ENCODE measurements around the gene NFATC4. TPM values are rescaled to one million over a fixed set of nuclear protein-coding genes. Genes with fewer than 3 reads are reported as not detected.

The NFATC4 gene
- total RNA-seq, 4 donors from 2014 or later, result 10.8 to 25.3 (median 12.2) TPM

- WGBS, result 69% methylated on average over 7 of the region's 7 CpGs
- Histone ChIP-seq H3K36me3 (no peaks in the 10 kb centered on the region), H3K27me3 (no peaks in the 10 kb centered on the region), H3K27ac (no peak overlapping the region), H3K4me3 (no peak overlapping the region), H3K9me3 (no peaks in the 10 kb centered on the region), H3K4me1 (peaks cover 44% of the 10 kb centered on the region)
- TF ChIP-seq POLR2A (IDR thresholded peaks at IDR 0.05) (no peak), CTCF (IDR thresholded peaks at IDR 0.05) (no peak), POLR2AphosphoS5 (IDR thresholded peaks at IDR 0.05) (no peak), EP300 (IDR thresholded peaks at IDR 0.05) (no peak)
- no peak for DNase-seq (ENCODE audit: low spot score in 2 of 2)
These were observed 11.3 kb downstream of the NFATC4 start for GRCh38 chr14:24378981-24379906.

- WGBS, result 83% methylated on average over 15 of the region's 15 CpGs
- Histone ChIP-seq H3K27ac (no peak overlapping the region), H3K9me3 (no peaks in the 10 kb centered on the region), H3K4me1 (peaks cover 44% of the 10 kb centered on the region), H3K27me3 (no peaks in the 10 kb centered on the region), H3K36me3 (no peaks in the 10 kb centered on the region), H3K4me3 (no peak overlapping the region)
- DNase-seq (ENCODE audit: low spot score in 2 of 2), result no peak
- TF ChIP-seq EP300 (IDR thresholded peaks at IDR 0.05) (no peak), POLR2AphosphoS5 (IDR thresholded peaks at IDR 0.05) (no peak), CTCF (IDR thresholded peaks at IDR 0.05) (no peak), POLR2A (IDR thresholded peaks at IDR 0.05) (no peak)
These were observed 12.1 kb downstream of the NFATC4 start for GRCh38 chr14:24379907-24380730.

- H3K27ac ChIP-seq, result peak overlapping the region; percentile 24
- TF ChIP-seq POLR2A (IDR thresholded peaks at IDR 0.05) (no peak), POLR2AphosphoS5 (IDR thresholded peaks at IDR 0.05) (no peak), CTCF (IDR thresholded peaks at IDR 0.05) (no peak), EP300 (IDR thresholded peaks at IDR 0.05) (no peak)
- WGBS, result 57% methylated on average over 8 of the region's 8 CpGs
- no peak overlapping the region for H3K4me3 ChIP-seq
- H3K9me3 ChIP-seq, result no peaks in the 10 kb centered on the region
- no peak for DNase-seq (ENCODE audit: low spot score in 2 of 2)
- peaks cover 44% of the 10 kb centered on the region for H3K4me1 ChIP-seq
- no peaks in the 10 kb centered on the region for H3K27me3 ChIP-seq
- no peaks in the 10 kb centered on the region for H3K36me3 ChIP-seq
These were observed 13.5 kb downstream of the NFATC4 start for GRCh38 chr14:24381363-24382063.

- no peak for TF ChIP-seq EP300 (IDR thresholded peaks at IDR 0.05)
- TF ChIP-seq POLR2A (IDR thresholded peaks at IDR 0.05), result no peak
- no peak for TF ChIP-seq CTCF (IDR thresholded peaks at IDR 0.05)
- no peak for TF ChIP-seq POLR2AphosphoS5 (IDR thresholded peaks at IDR 0.05)
- Histone ChIP-seq H3K27ac (peak overlapping the region; percentile 24), H3K4me1 (peaks cover 44% of the 10 kb centered on the region), H3K9me3 (no peaks in the 10 kb centered on the region), H3K27me3 (no peaks in the 10 kb centered on the region), H3K4me3 (no peak overlapping the region), H3K36me3 (no peaks in the 10 kb centered on the region)
- 46% methylated on average over 4 of the region's 4 CpGs for WGBS
- DNase-seq (ENCODE audit: low spot score in 2 of 2), result no peak
These were observed 14.0 kb downstream of the NFATC4 start for GRCh38 chr14:24382064-24382371.
